Activated naive CD8-positive, alpha-beta T cell treated with anti-CD3 and anti-CD28 coated beads for 36 hours (primary cell): ENCODE results near the gene EMILIN2. TPM values are rescaled to one million over a fixed set of nuclear protein-coding genes. Genes with fewer than 3 reads are reported as not detected.

Source experiments
- DNase-seq: peaks from one replicate; pipeline ENCODE4 v3.0.0; 2021
- H3K27ac Mint-ChIP-seq: one replicate; pipeline ENCODE4 v1.8.0; 2022; ENCODE audit warnings: mild to moderate bottlenecking, moderate library complexity, mixed read lengths
- H3K27me3 Mint-ChIP-seq: one replicate; pipeline ENCODE4 v1.8.0; 2022; ENCODE audit warnings: mild to moderate bottlenecking, mixed read lengths
- H3K36me3 Mint-ChIP-seq: one replicate; pipeline ENCODE4 v1.8.0; 2021; ENCODE audit warnings: mild to moderate bottlenecking, mixed read lengths
- H3K4me1 Mint-ChIP-seq: one replicate; pipeline ENCODE4 v1.8.0; 2021; ENCODE audit warnings: mixed read lengths
- H3K4me3 Mint-ChIP-seq: one replicate; pipeline ENCODE4 v1.8.0; 2022; ENCODE audit warnings: mild to moderate bottlenecking, moderate library complexity, mixed read lengths
- H3K9me3 Mint-ChIP-seq: one replicate; pipeline ENCODE4 v1.8.0; 2022; ENCODE audit warnings: mixed read lengths
- total RNA-seq, 2 experiments: library from RNA; stranded (reverse); gene quantifications; one replicate each; pipeline ENCODE4 v1.2.3, GENCODE V29; 2021

EMILIN2 gene
- total RNA-seq, 2 experiments from 2014 or later, result 26.3 to 30.2 TPM

- Mint-ChIP-seq H3K4me3 (no peak overlapping the region), H3K9me3 (peaks cover 1% of the 10 kb centered on the region), H3K4me1 (peaks cover 70% of the 10 kb centered on the region), H3K36me3 (peaks cover 72% of the 10 kb centered on the region), H3K27me3 (no peaks in the 10 kb centered on the region), H3K27ac (peak overlapping the region; percentile 48)
- DNase-seq, result no peak
Observed at GRCh38 chr18:2953935-2954653, 107.3 kb downstream of the EMILIN2 start.

GRCh38 chr18:2954869-2955645 is 108.3 kb downstream of the EMILIN2 start:
- peak overlapping the region; percentile 92 for H3K27ac Mint-ChIP-seq
- no peak for DNase-seq
- no peak overlapping the region for H3K4me3 Mint-ChIP-seq
- H3K4me1 Mint-ChIP-seq, result peaks cover 69% of the 10 kb centered on the region
- peaks cover 1% of the 10 kb centered on the region for H3K9me3 Mint-ChIP-seq
- H3K27me3 Mint-ChIP-seq, result no peaks in the 10 kb centered on the region
- peaks cover 75% of the 10 kb centered on the region for H3K36me3 Mint-ChIP-seq

DNA sequence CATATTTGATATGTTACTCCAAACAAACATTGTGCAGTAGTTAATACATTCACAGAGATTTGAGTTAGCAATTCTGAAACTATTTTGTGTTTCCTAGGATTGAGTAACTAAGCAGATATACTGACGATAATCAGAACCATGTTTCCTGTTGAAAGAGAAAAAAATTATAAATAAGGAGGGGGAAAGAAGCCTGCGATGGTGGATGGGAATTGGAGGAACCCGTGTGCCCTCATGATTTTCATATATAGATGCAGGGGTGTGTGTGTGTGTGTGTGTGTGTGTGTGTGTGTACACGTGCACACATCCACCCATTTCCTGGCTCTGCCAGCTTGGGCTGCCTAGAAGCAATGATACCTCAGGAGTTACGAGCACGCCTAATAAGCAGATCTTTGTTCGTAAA is 109.2 kb downstream of the EMILIN2 start:
- DNase-seq, result no peak
- Mint-ChIP-seq H3K4me3 (peak overlapping the region; percentile 67), H3K4me1 (peaks cover 67% of the 10 kb centered on the region), H3K27ac (peak overlapping the region; percentile 92), H3K9me3 (peaks cover 1% of the 10 kb centered on the region), H3K36me3 (peaks cover 70% of the 10 kb centered on the region), H3K27me3 (no peaks in the 10 kb centered on the region)

DNA sequence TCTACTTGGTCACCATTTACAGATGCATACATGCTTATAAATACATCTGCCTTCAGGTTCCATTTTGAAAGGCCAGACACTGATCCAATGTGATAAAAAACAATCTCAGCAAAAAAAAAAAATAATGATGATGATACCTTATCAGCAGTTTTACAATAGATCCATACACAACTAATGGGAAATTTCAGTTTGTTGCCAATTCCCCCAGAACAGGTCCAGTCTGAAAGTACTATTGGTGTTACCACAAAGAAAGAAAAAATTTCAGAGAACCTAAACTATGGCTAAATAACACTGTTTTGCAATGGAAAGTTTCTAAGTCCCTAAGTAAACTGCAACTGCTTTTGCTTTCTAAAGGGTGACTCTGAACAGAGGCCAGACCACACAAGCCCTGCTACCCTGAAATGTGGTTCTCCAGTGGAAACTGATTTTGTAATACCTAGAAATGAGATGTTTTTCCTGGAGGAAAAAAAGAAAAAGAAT is 112.1 kb downstream of the EMILIN2 start:
- peak; percentile 52 for DNase-seq
- peaks cover 85% of the 10 kb centered on the region for H3K4me1 Mint-ChIP-seq
- H3K27me3 Mint-ChIP-seq, result no peaks in the 10 kb centered on the region
- peaks cover 1% of the 10 kb centered on the region for H3K9me3 Mint-ChIP-seq
- H3K4me3 Mint-ChIP-seq, result peak overlapping the region; percentile 75
- peaks cover 69% of the 10 kb centered on the region for H3K36me3 Mint-ChIP-seq
- H3K27ac Mint-ChIP-seq, result peak overlapping the region; percentile 99

DNA sequence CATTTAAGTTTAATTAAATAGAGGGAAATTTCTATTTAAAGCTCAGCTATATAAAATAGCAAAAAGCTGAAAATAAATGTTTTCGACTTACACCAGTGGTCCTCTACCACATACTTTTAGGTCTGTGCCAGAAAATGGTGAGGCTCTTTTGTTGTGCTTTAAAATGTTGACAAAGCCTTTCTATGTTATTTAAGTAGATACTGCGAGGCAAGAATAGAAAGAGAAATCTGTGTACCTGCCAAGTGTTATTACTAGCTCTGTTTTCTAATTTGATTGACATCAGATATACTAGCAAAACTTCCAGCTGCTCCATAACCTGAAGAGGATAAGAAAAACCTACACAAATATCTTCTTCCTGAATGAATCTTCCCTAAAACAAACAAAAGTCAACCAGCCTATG is 112.5 kb downstream of the EMILIN2 start:
- Mint-ChIP-seq H3K9me3 (peaks cover 1% of the 10 kb centered on the region), H3K27ac (peak overlapping the region; percentile 99), H3K4me1 (peaks cover 88% of the 10 kb centered on the region), H3K4me3 (peak overlapping the region; percentile 75), H3K36me3 (peaks cover 66% of the 10 kb centered on the region), H3K27me3 (no peaks in the 10 kb centered on the region)
- no peak for DNase-seq

GRCh38 chr18:2960983-2961696 is 114.3 kb downstream of the EMILIN2 start:
- Mint-ChIP-seq H3K9me3 (no peaks in the 10 kb centered on the region), H3K27me3 (no peaks in the 10 kb centered on the region), H3K4me1 (peaks cover 87% of the 10 kb centered on the region), H3K4me3 (peak overlapping the region; percentile 78), H3K36me3 (peaks cover 60% of the 10 kb centered on the region), H3K27ac (peak overlapping the region; percentile 99)
- no peak for DNase-seq

- no peak for DNase-seq
- H3K36me3 Mint-ChIP-seq, result peaks cover 59% of the 10 kb centered on the region
Observed at GRCh38 chr18:2961821-2962220, 115.0 kb downstream of the EMILIN2 start.

DNA sequence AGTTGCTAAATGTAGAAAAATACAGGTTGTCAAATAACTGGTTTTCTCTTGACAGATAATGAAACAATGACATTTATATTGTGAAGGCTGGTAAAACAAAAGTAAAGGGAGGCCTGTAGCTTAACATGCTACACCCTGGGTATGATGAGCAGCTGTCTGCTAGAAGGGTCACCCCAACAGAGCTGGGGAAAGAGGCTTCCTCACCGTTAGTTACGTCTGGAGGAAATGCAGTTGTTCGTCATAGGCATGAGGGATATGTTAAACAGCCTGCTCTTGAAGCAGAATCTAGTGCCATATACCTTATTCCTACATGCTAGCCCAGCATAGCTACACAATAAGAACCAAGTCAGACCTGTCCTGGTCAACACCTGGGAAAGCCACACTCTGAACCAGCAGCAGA is 116.2 kb downstream of the EMILIN2 start:
- Mint-ChIP-seq H3K27me3 (no peaks in the 10 kb centered on the region), H3K4me3 (peak overlapping the region; percentile 78), H3K9me3 (no peaks in the 10 kb centered on the region), H3K4me1 (peaks cover 86% of the 10 kb centered on the region), H3K27ac (peak overlapping the region; percentile 99), H3K36me3 (peaks cover 55% of the 10 kb centered on the region)
- DNase-seq, result no peak

More at GRCh38 chr18:2961821-2962220, 115.0 kb downstream of the EMILIN2 start:
- H3K4me3 Mint-ChIP-seq, result peak overlapping the region; percentile 78
- H3K4me1 Mint-ChIP-seq, result peaks cover 87% of the 10 kb centered on the region
- peak overlapping the region; percentile 99 for H3K27ac Mint-ChIP-seq
- H3K27me3 Mint-ChIP-seq, result no peaks in the 10 kb centered on the region
- H3K9me3 Mint-ChIP-seq, result no peaks in the 10 kb centered on the region

DNA sequence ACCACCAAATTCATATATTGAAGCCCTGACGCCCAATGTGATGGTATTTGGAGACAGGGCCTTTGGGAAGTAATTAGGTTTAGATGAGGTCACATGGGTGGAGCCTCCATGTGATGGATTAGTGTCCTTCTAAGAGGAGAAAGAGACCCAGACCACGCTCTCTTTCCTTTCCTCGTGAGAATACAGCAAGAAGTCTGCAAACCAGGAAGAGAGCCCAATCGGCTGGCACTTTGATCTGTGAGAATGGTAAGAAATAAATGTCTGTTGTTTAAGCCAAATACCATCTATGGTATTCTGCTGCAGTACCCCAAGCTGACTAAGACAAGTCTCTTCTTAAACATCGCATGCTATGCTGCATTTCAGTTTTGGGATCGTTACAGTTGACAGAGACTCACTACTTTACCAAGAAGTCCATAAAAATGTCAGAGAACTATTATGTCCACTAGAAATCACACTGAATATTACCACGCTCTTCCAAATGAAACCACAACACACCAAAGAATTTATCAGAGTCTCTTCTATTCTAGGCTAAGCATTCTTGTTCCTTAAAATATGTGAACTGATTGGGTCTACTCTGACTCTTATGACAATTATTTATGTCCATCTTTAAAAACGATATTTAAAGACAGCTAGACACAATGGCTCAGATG is 117.7 kb downstream of the EMILIN2 start:
- Mint-ChIP-seq H3K27ac (peak overlapping the region; percentile 99), H3K27me3 (no peaks in the 10 kb centered on the region), H3K9me3 (no peaks in the 10 kb centered on the region), H3K36me3 (peaks cover 66% of the 10 kb centered on the region), H3K4me1 (peaks cover 89% of the 10 kb centered on the region), H3K4me3 (peak overlapping the region; percentile 54)
- DNase-seq, result no peak

Other genes with a start within 250 kb of the EMILIN2 start
- 10 to 100 TPM; 85.1 to 97.2 TPM for gene SMCHD1, start 191.3 kb upstream of the EMILIN2 start, total RNA-seq
- gene LPIN2, start 166.1 kb downstream of the EMILIN2 start, total RNA-seq, result 10 to 100 TPM; 56.1 to 61.5 TPM